Keratinocyte (primary cell): ENCODE data around the gene COX6B1. TPM values are rescaled to one million over a fixed set of nuclear protein-coding genes. Genes with fewer than 3 reads are reported as not detected.
"Not testable (repeated sequence)": the region's sequence is repeated elsewhere in the genome, so short reads cannot be mapped to it uniquely, and the experiment has no call there.

Source experiments
- DNase-seq: peaks from one replicate; pipeline ENCODE4 v3.0.0-alpha.2; 2011; ENCODE audit warnings: low read depth, missing footprints, low spot score
- FAIRE-seq: peaks from 2 replicates; lab custom pipeline; 2011; peaks lifted over from hg19 to GRCh38; lab: Jason Lieb, UNC
- H2AFZ ChIP-seq: 2 replicates; pipeline ENCODE4 v1.6.0; 2012; ENCODE audit warnings: low read length, control low read depth, inconsistent platforms; ENCODE audit not compliant: control insufficient read depth
- H3K27ac ChIP-seq: 2 replicates; pipeline ENCODE4 v1.5.1; 2011; ENCODE audit warnings: low read length; ENCODE audit not compliant: control insufficient read depth, insufficient read depth
- H3K27me3 ChIP-seq: 3 replicates; pipeline ENCODE4 v1.6.0; 2011; ENCODE audit warnings: low read length; ENCODE audit not compliant: control insufficient read depth, insufficient read depth; ENCODE audit errors: extremely low read depth
- H3K36me3 ChIP-seq, 2 experiments: 2 replicates in 1 of 2; 3 replicates in 1 of 2; pipeline ENCODE4 v1.5.1; 2011; ENCODE audit warnings: low read length in 2 of 2, mild to moderate bottlenecking in 1 of 2; ENCODE audit not compliant: control insufficient read depth in 2 of 2, insufficient read depth in 2 of 2; ENCODE audit errors: extremely low read depth in 1 of 2
- H3K4me1 ChIP-seq: 3 replicates; pipeline ENCODE4 v1.5.1; 2011; ENCODE audit warnings: low read length; ENCODE audit not compliant: control insufficient read depth, insufficient read depth; ENCODE audit errors: extremely low read depth
- H3K4me2 ChIP-seq: 3 replicates; pipeline ENCODE4 v1.6.0; 2011; ENCODE audit warnings: low read depth, low read length; ENCODE audit not compliant: control insufficient read depth, insufficient read depth; ENCODE audit errors: extremely low read depth
- H3K4me3 ChIP-seq, 3 experiments: fragments of 200-600 bp in 1 of 3; sonication (generic) in 1 of 3; 2 replicates in 2 of 3; 3 replicates in 1 of 3; pipeline ENCODE4 v1.5.1; 2011 to 2016; ENCODE audit warnings: low read length in 3 of 3, mild to moderate bottlenecking in 3 of 3, control low read depth in 2 of 3, inconsistent platforms in 1 of 3, low read depth in 1 of 3, mixed read lengths in 1 of 3, mixed run types in 1 of 3, moderate library complexity in 1 of 3; ENCODE audit not compliant: control insufficient read depth in 2 of 3, insufficient read depth in 2 of 3; ENCODE audit errors: extremely low read depth in 1 of 3
- H3K79me2 ChIP-seq: 2 replicates; pipeline ENCODE4 v1.6.0; 2012; ENCODE audit warnings: low read length; ENCODE audit not compliant: control insufficient read depth, insufficient read depth
- H3K9ac ChIP-seq: 3 replicates; pipeline ENCODE4 v1.6.0; 2011; ENCODE audit warnings: low read length; ENCODE audit not compliant: control insufficient read depth, insufficient read depth; ENCODE audit errors: extremely low read depth
- H3K9me1 ChIP-seq: 3 replicates; pipeline ENCODE4 v1.6.0; 2011; ENCODE audit warnings: low read length; ENCODE audit not compliant: control insufficient read depth, insufficient read depth; ENCODE audit errors: extremely low read depth
- H3K9me3 ChIP-seq: 2 replicates; pipeline ENCODE4 v1.5.1; 2012; ENCODE audit warnings: low read depth, low read length; ENCODE audit not compliant: control insufficient read depth
- H4K20me1 ChIP-seq: 3 replicates; pipeline ENCODE4 v1.6.0; 2011; ENCODE audit warnings: low read length; ENCODE audit not compliant: control insufficient read depth, insufficient read depth; ENCODE audit errors: extremely low read depth
- EZH2 ChIP-seq: IDR thresholded peaks from one replicate; pipeline ENCODE4 v1.6.1; 2012; ENCODE audit warnings: inconsistent platforms, mild to moderate bottlenecking, low read length, moderate library complexity
- dilution Hi-C: fragments of 300-500 bp; cut with MboI; formaldehyde crosslinking; loops from one replicate; pipeline ENCODE4 v1.7.0; 2020; ENCODE audit warnings: low sequenced_read_pairs; ENCODE audit not compliant: extremely low pct_ligation_motif_present
- polyA minus RNA-seq, 3 experiments: library from RNA; depleted of rRNA, polyadenylated mRNA; stranded (reverse); fragments of >200 nt; gene quantifications; 1 replicate in 1 of 3; 2 replicates in 1 of 3; 3 replicates in 1 of 3; pipeline ENCODE4 v1.2.3, GENCODE V29; 2011
- polyA plus RNA-seq, 5 experiments: library from polyadenylated mRNA; depleted of rRNA in 3 of 5; stranded (reverse) in 3 of 5; stranded (forward) in 1 of 5; unstranded in 1 of 5; fragments of >200 nt; gene quantifications; 1 replicate in 1 of 5; 2 replicates in 3 of 5; 3 replicates in 1 of 5; pipeline versions ENCODE4 v1.2.1 to v1.2.3, GENCODE V29; 2011 to 2012; ENCODE audit warnings: missing spikeins in 2 of 5, low read depth in 1 of 5, low replicate concordance in 1 of 5
- TF ChIP-seq, protein P1 (sequence below), 3 experiments: IDR thresholded peaks in 1 of 3; conservative IDR thresholded peaks in 1 of 3; optimal IDR thresholded peaks in 1 of 3; 2 replicates in 2 of 3; 3 replicates in 1 of 3; pipeline versions ENCODE3 to v1.5.1; 2011; ENCODE audit warnings: low read length in 3 of 3, mild to moderate bottlenecking in 3 of 3, moderate library complexity in 2 of 3, control low read depth in 1 of 3, inconsistent platforms in 1 of 3; ENCODE audit not compliant: insufficient read depth in 2 of 3; ENCODE audit errors: extremely low read depth in 1 of 3

COX6B1 gene, protein sequence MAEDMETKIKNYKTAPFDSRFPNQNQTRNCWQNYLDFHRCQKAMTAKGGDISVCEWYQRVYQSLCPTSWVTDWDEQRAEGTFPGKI
- polyA plus RNA-seq = 509 to 705 TPM (median 560 TPM) in 3 replicates
- polyA plus RNA-seq (2011; ENCODE audit: low read depth) = 89.3 TPM
- polyA plus RNA-seq (2011; cell fraction: cytosol; rRNA removed) = 801 and 842 TPM in 2 replicates
- polyA plus RNA-seq (2011; cell fraction: nucleus; rRNA removed) = 260 and 322 TPM in 2 replicates
- polyA plus RNA-seq (2012; ENCODE audit: low replicate concordance) = 625 and 648 TPM in 2 replicates
- polyA minus RNA-seq = 333 to 635 TPM (median 343 TPM) in 3 replicates
- polyA minus RNA-seq (2011; cell fraction: cytosol; rRNA and poly(A)+ RNA removed) = 206 TPM
- 40.6 and 54.7 TPM in 2 replicates for polyA minus RNA-seq (2011; cell fraction: nucleus; rRNA and poly(A)+ RNA removed)

DNA sequence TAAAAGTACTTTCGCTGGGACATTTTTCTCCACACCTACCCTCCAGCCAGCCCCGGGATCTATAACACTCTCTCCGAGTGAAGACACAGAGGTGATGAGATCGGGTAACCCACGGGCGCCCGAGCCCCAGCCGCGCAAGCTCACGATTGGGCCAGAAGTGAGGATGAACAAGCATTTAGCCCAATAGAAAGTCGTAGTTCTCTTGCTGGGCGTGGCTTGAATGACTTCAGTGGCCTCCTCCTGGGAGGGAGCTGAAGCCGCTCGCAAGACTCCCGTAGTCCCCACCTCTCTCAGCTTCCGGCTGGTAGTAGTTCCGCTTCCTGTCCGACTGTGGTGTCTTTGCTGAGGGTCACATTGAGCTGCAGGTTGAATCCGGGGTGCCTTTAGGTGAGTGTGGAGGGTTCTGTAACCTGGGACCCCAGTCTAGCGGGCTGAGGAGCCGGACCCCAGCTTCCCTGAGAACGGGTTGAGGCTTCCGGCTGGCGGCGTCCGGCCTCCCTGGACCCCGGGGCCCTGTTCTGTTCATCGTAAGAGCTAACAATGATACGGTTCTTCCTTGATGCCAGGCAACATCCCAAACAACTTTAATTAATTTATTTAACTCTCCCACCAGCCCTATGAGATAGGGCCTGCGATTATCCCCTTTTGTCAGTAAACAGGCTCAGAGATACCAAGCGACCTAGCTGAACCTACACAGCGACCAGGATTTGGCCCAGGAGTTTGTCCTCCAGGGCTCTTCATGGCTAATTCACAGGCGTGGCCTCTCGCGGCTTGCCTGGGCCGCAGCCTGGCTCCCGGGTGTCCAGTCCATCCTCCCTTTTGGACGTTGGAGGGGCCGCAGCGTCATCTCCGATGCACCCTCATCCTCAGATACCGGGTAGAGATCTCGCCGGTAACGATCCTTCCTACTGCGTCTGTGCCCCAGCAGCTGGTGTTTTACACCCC, at the start of gene COX6B1:
Gene COX6B1, plus strand, starts transcription at position 307 of the 945 bp plus-strand sequence. CDS start 2,921 bp downstream, outside the sequence.
- H3K27ac ChIP-seq = peak within 1 kb of the TSS; percentile 77
- TF ChIP-seq, protein P1, sequence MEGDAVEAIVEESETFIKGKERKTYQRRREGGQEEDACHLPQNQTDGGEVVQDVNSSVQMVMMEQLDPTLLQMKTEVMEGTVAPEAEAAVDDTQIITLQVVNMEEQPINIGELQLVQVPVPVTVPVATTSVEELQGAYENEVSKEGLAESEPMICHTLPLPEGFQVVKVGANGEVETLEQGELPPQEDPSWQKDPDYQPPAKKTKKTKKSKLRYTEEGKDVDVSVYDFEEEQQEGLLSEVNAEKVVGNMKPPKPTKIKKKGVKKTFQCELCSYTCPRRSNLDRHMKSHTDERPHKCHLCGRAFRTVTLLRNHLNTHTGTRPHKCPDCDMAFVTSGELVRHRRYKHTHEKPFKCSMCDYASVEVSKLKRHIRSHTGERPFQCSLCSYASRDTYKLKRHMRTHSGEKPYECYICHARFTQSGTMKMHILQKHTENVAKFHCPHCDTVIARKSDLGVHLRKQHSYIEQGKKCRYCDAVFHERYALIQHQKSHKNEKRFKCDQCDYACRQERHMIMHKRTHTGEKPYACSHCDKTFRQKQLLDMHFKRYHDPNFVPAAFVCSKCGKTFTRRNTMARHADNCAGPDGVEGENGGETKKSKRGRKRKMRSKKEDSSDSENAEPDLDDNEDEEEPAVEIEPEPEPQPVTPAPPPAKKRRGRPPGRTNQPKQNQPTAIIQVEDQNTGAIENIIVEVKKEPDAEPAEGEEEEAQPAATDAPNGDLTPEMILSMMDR (optimal IDR thresholded peaks at IDR 0.05 in 1 of 3, IDR thresholded peaks at IDR 0.05 in 1 of 3, conservative IDR thresholded peaks at IDR 0.05 in 1 of 3; ENCODE audit: extremely low read depth in 1 of 3, insufficient read depth in 2 of 3, low read length in 3 of 3) = no peak
- no peak for TF ChIP-seq EZH2
- dilution Hi-C loops = no loop called here
- peak; percentile 91 for FAIRE-seq
- peaks cover 29% of the 10 kb centered on the region for H3K79me2 ChIP-seq
- H4K20me1 ChIP-seq = no peaks in the 10 kb centered on the region
- H3K27me3 ChIP-seq = no peaks in the 10 kb centered on the region
- H3K4me2 ChIP-seq = peak within 1 kb of the TSS; percentile 98
- no peaks in the 10 kb centered on the region for H3K9me3 ChIP-seq
- peak within 1 kb of the TSS; percentile 71 for H2AFZ ChIP-seq
- H3K36me3 ChIP-seq = peaks cover 4 to 6% of the 10 kb centered on the region in 2 experiments
- H3K4me1 ChIP-seq = peaks cover 14% of the 10 kb centered on the region
- H3K9ac ChIP-seq = peak within 1 kb of the TSS; percentile 82
- H3K4me3 ChIP-seq = peak within 1 kb of the TSS; percentile 67 to 97 (median 83)
- H3K9me1 ChIP-seq = no peaks in the 10 kb centered on the region
- peak; percentile 78 for DNase-seq

DNA sequence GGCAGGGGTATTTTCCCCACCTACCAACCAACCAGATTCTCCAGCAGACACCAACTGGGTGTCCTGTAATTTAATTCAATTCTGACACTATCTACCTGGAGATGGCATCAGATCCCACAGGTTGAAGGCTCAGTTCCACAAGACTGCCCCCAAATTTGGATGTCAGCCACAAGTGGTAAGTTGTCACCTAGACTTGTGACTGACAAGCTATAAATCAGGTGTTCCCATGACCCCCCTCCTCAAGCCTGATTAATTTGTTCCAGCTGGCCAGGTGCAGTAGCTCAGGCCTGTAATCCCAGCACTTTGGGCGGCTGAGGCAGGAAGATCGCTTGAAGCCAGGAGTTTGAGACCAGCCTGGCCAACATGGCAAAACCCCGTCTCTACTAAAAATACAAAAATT, 46.2 kb upstream of the COX6B1 start:
- no peak overlapping the region for H3K9ac ChIP-seq
- H3K4me1 ChIP-seq = peaks cover 5% of the 10 kb centered on the region
- no peak overlapping the region for H2AFZ ChIP-seq
- H3K4me3 ChIP-seq = no peak overlapping the region
- no peaks in the 10 kb centered on the region for H3K36me3 ChIP-seq
- no peak overlapping the region for H3K27ac ChIP-seq
- no peaks in the 10 kb centered on the region for H3K9me3 ChIP-seq
- no peak for TF ChIP-seq EZH2
- TF ChIP-seq, protein P1 (optimal IDR thresholded peaks at IDR 0.05 in 1 of 3, IDR thresholded peaks at IDR 0.05 in 1 of 3, conservative IDR thresholded peaks at IDR 0.05 in 1 of 3; ENCODE audit: extremely low read depth in 1 of 3, insufficient read depth in 2 of 3, low read length in 3 of 3) = no peak
- dilution Hi-C loops = no loop called here
- H3K27me3 ChIP-seq = no peaks in the 10 kb centered on the region
- DNase-seq = no peak
- no peak for FAIRE-seq
- H3K4me2 ChIP-seq = no peak overlapping the region
- no peaks in the 10 kb centered on the region for H3K79me2 ChIP-seq
- H3K9me1 ChIP-seq = no peaks in the 10 kb centered on the region
- H4K20me1 ChIP-seq = no peaks in the 10 kb centered on the region

DNA sequence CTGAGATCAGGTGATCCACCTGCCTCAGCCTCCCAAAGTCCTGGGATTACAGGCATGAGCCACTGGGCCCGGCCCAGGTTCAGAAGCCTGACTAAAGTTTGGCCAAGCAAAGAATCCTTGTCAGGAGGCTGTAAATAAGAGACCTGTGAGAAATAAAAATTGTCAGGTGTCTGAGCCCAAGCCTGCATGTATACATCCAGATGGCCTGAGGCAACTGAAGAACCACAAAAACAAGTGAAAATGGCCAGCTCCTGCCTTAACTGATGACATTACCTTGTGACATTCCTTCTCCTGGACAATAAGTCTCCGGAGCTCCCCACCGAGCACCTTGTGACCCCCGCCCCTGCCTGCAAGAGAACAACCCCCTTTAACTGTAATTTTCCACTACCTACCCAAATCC, 43.7 kb upstream of the COX6B1 start:
- dilution Hi-C loops, FAIRE-seq, H4K20me1 ChIP-seq, H3K4me1 ChIP-seq, H3K9ac ChIP-seq, H3K4me3 ChIP-seq, H3K79me2 ChIP-seq, H3K4me2 ChIP-seq, DNase-seq, H3K9me1 ChIP-seq, H3K9me3 ChIP-seq, H3K27ac ChIP-seq, H3K27me3 ChIP-seq, H2AFZ ChIP-seq, H3K36me3 ChIP-seq: not testable (repeated sequence)
